ENCODE data around the gene STXBP6. TPM values are rescaled to one million over a fixed set of nuclear protein-coding genes. Genes with fewer than 3 reads are reported as not detected.

The STXBP6 gene
- total and polyA plus RNA-seq, 2 donors (not counting 3 experiments of a cell fraction or from before 2014, with no cell fraction given) = 0.06 TPM; not detected in 1

DNA sequence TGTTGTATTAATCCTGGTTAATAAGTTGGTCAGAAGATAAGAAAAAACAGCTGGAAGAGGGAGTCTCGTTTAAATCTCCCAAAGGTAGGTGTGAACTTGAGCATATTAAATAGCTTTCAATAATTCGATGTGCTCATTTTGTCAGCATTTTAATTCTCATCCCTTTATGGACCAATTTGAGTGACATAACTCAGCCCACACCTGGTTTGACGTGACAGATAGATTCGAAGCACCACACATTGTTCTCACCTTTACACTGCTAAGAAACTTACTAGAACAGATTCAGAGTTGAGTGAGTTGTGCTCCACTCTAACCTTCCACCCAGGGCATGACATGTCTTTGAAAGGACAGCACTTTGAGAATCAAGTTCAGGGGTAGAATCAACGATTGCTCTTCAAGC lies 254.5 kb downstream of the STXBP6 start:
- FAIRE-seq (no peak), DNase-seq (ENCODE audit: low read depth, low spot score) (no peak)
- H3K4me1 ChIP-seq (ENCODE audit: control insufficient read depth, extremely low read depth, insufficient read depth, low read length) = no peaks in the 10 kb centered on the region
- ChIA-PET CTCF (no interaction called here), POLR2A (no interaction called here)
- dilution Hi-C loops (cut with MboI; ENCODE audit: extremely low pct_ligation_motif_present, low sequenced_read_pairs) = no loop called here
- no peaks in the 10 kb centered on the region for H3K79me2 ChIP-seq (ENCODE audit: control insufficient read depth, insufficient read depth, low read length)
- no peak overlapping the region for H3K4me3 ChIP-seq (replicated peaks in 1 of 3; ENCODE audit: insufficient read depth in 1 of 3, low read depth in 1 of 3, low read length in 3 of 3)
- no peak overlapping the region for H3K9ac ChIP-seq (replicated peaks; ENCODE audit: extremely low read depth, insufficient read depth, low read length)
- no peaks in the 10 kb centered on the region for H3K9me1 ChIP-seq (replicated peaks; ENCODE audit: control insufficient read depth, extremely low read depth, insufficient read depth, low read length)
- H3K27ac ChIP-seq (ENCODE audit: insufficient read depth, low read depth, low read length) = no peak overlapping the region
- no peaks in the 10 kb centered on the region for H3K9me3 ChIP-seq (replicated peaks; ENCODE audit: control insufficient read depth, insufficient read depth, low read length)
- TF ChIP-seq, protein P1, sequence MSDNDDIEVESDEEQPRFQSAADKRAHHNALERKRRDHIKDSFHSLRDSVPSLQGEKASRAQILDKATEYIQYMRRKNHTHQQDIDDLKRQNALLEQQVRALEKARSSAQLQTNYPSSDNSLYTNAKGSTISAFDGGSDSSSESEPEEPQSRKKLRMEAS (IDR thresholded peaks at IDR 0.05; ENCODE audit: insufficient read depth, insufficient read length) = no peak
- TF ChIP-seq POLR2A (IDR thresholded peaks at IDR 0.05; ENCODE audit: low read depth, low read length) = no peak
- intact Hi-C loops (cut with micrococcal nuclease) = no loop called here
- BruUV-seq (replicated peaks) = no TSS peak
- no peak overlapping the region for H3K4me2 ChIP-seq (ENCODE audit: insufficient read depth, low read length)
- H3K27me3 ChIP-seq (ENCODE audit: control insufficient read depth in 2 of 2, insufficient read depth in 2 of 2, low read length in 2 of 2) = no peaks in the 10 kb centered on the region
- H4K20me1 ChIP-seq (replicated peaks; ENCODE audit: control insufficient read depth, extremely low read depth, insufficient read depth, low read length) = no peaks in the 10 kb centered on the region
- H3K36me3 ChIP-seq (ENCODE audit: control insufficient read depth in 2 of 2, extremely low read depth in 1 of 2, insufficient read depth in 2 of 2, low read length in 2 of 2) = no peaks in the 10 kb centered on the region
- H2AFZ ChIP-seq (ENCODE audit: low read depth, low read length) = no peak overlapping the region

DNA sequence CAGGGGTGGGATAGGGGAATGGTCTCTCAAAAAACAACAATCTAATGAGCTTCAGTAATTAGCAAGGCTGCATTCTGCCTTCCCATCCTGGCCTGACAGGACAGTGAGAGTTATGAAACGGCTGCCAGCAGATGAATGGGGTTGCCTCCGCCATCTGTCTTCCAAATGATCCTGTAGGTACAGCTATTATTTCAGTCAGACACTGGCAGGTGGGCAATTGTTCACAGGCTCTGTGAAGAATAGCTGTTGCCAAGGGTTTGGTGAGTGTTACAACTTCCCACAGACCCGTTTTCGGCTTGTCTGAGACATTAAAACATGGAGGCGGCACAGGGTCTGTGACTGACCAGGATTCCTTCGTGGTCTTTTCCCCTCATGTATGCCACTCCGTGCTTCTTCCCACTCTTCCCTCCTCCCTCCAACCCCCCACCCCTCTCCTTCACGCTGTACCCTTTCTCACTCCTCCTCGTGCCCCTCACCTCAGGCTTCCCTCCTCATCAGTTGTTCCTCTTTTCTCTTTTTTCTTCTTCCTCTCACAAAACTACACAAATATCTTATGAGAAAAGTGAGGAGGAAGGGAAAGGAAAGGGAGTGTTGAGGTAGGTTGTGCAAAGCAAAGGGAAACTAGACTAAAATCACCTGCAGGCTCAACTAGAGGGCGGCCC lies 255.2 kb downstream of the STXBP6 start:
- no peak for DNase-seq (ENCODE audit: low read depth, low spot score)
- no TSS peak for BruUV-seq (replicated peaks)
- H3K4me2 ChIP-seq (ENCODE audit: insufficient read depth, low read length) = no peak overlapping the region
- no peaks in the 10 kb centered on the region for H4K20me1 ChIP-seq (replicated peaks; ENCODE audit: control insufficient read depth, extremely low read depth, insufficient read depth, low read length)
- no peak overlapping the region for H2AFZ ChIP-seq (ENCODE audit: low read depth, low read length)
- CTCF ChIA-PET = no interaction called here
- no peak overlapping the region for H3K27ac ChIP-seq (ENCODE audit: insufficient read depth, low read depth, low read length)
- FAIRE-seq = no peak
- no peaks in the 10 kb centered on the region for H3K9me1 ChIP-seq (replicated peaks; ENCODE audit: control insufficient read depth, extremely low read depth, insufficient read depth, low read length)
- no peaks in the 10 kb centered on the region for H3K9me3 ChIP-seq (replicated peaks; ENCODE audit: control insufficient read depth, insufficient read depth, low read length)
- no peaks in the 10 kb centered on the region for H3K79me2 ChIP-seq (ENCODE audit: control insufficient read depth, insufficient read depth, low read length)
- no peaks in the 10 kb centered on the region for H3K36me3 ChIP-seq (ENCODE audit: control insufficient read depth in 2 of 2, extremely low read depth in 1 of 2, insufficient read depth in 2 of 2, low read length in 2 of 2)
- no peaks in the 10 kb centered on the region for H3K27me3 ChIP-seq (ENCODE audit: control insufficient read depth in 2 of 2, insufficient read depth in 2 of 2, low read length in 2 of 2)
- H3K4me3 ChIP-seq (replicated peaks in 1 of 3; ENCODE audit: insufficient read depth in 1 of 3, low read depth in 1 of 3, low read length in 3 of 3) = no peak overlapping the region
- no peak overlapping the region for H3K9ac ChIP-seq (replicated peaks; ENCODE audit: extremely low read depth, insufficient read depth, low read length)
- intact Hi-C loops (cut with micrococcal nuclease) (no loop called here), dilution Hi-C loops (cut with MboI; ENCODE audit: extremely low pct_ligation_motif_present, low sequenced_read_pairs) (no loop called here)
- TF ChIP-seq, protein P2, sequence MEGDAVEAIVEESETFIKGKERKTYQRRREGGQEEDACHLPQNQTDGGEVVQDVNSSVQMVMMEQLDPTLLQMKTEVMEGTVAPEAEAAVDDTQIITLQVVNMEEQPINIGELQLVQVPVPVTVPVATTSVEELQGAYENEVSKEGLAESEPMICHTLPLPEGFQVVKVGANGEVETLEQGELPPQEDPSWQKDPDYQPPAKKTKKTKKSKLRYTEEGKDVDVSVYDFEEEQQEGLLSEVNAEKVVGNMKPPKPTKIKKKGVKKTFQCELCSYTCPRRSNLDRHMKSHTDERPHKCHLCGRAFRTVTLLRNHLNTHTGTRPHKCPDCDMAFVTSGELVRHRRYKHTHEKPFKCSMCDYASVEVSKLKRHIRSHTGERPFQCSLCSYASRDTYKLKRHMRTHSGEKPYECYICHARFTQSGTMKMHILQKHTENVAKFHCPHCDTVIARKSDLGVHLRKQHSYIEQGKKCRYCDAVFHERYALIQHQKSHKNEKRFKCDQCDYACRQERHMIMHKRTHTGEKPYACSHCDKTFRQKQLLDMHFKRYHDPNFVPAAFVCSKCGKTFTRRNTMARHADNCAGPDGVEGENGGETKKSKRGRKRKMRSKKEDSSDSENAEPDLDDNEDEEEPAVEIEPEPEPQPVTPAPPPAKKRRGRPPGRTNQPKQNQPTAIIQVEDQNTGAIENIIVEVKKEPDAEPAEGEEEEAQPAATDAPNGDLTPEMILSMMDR (IDR thresholded peaks at IDR 0.05; ENCODE audit: extremely low read depth in 1 of 2, insufficient read depth in 1 of 2, low read depth in 1 of 2, low read length in 2 of 2) = no peak
- TF ChIP-seq, protein P1 (IDR thresholded peaks at IDR 0.05; ENCODE audit: insufficient read depth, insufficient read length) = no peak
- TF ChIP-seq GATA2 (IDR thresholded peaks at IDR 0.05; ENCODE audit: insufficient read depth, insufficient read length, low read depth, low read length) = no peak
- TF ChIP-seq JUN (IDR thresholded peaks at IDR 0.05; ENCODE audit: borderline replicate concordance, insufficient read depth, insufficient read length, low read depth) = no peak
- no peak for TF ChIP-seq MYC (IDR thresholded peaks at IDR 0.05; ENCODE audit: low read depth, low read length)
- TF ChIP-seq POLR2A (IDR thresholded peaks at IDR 0.05; ENCODE audit: low read depth, low read length) = no peak
- TF ChIP-seq FOS (IDR thresholded peaks at IDR 0.05; ENCODE audit: borderline replicate concordance, insufficient read depth, low read length) = no peak
- TF ChIP-seq POLR2AphosphoS5 (IDR thresholded peaks at IDR 0.05; ENCODE audit: insufficient read depth, low read depth, low read length) = no peak
- no peak for TF ChIP-seq EZH2 (IDR thresholded peaks at IDR 0.05; ENCODE audit: borderline replicate concordance, low read depth, low read length, severe bottlenecking)
- POLR2A ChIA-PET = no interaction called here
- H3K4me1 ChIP-seq (ENCODE audit: control insufficient read depth, extremely low read depth, insufficient read depth, low read length) = no peaks in the 10 kb centered on the region

All from endothelial cell of umbilical vein (primary cell).